Muscle layer of colon (tissue), 2 donors: ENCODE results near the gene FLOT1.
"Not testable (repeated sequence)": the region's sequence is repeated elsewhere in the genome, so short reads cannot be mapped to it uniquely, and the experiment has no call there.

Experiments
- H3K27ac ChIP-seq: one replicate; pipeline ENCODE4 v1.7.0; 2013; ENCODE audit warnings: low read depth, mild to moderate bottlenecking, low read length, moderate library complexity
- H3K27me3 ChIP-seq, 2 donors: one replicate each; pipeline ENCODE4 v1.7.0; 2013; ENCODE audit warnings: low read length in 2 of 2, mild to moderate bottlenecking in 2 of 2; ENCODE audit not compliant: insufficient read depth in 2 of 2, control insufficient read depth in 1 of 2
- H3K36me3 ChIP-seq: one replicate; pipeline ENCODE4 v1.7.0; 2013; ENCODE audit warnings: mild to moderate bottlenecking, low read length; ENCODE audit not compliant: insufficient read depth
- H3K4me1 ChIP-seq: one replicate; pipeline ENCODE4 v1.7.0; 2013; ENCODE audit warnings: mild to moderate bottlenecking, low read length; ENCODE audit not compliant: insufficient read depth
- H3K4me3 ChIP-seq, 2 donors: one replicate each; pipeline ENCODE4 v1.7.0; 2013; ENCODE audit warnings: low read length in 2 of 2, low read depth in 1 of 2, mild to moderate bottlenecking in 1 of 2, moderate library complexity in 1 of 2
- H3K9ac ChIP-seq: one replicate; pipeline ENCODE4 v1.7.0; 2013; ENCODE audit warnings: low read length
- H3K9me3 ChIP-seq: one replicate; pipeline ENCODE4 v1.7.0; 2013; ENCODE audit warnings: mild to moderate bottlenecking, low read length
- donor health status: abdominal sarcoma.
- donor health status: Adenocarcinoma of cecum.

FLOT1 gene

GRCh38 chr6:30766461-30767157, 24.1 kb upstream of the FLOT1 start:
- peaks cover 35% of the 10 kb centered on the region for H3K4me1 ChIP-seq
- no peaks in the 10 kb centered on the region for H3K27me3 ChIP-seq
- no peak overlapping the region for H3K9ac ChIP-seq
- no peak overlapping the region for H3K27ac ChIP-seq
- H3K36me3 ChIP-seq, result no peaks in the 10 kb centered on the region
- H3K4me3 ChIP-seq, result no peak overlapping the region
- no peaks in the 10 kb centered on the region for H3K9me3 ChIP-seq

- H3K27ac ChIP-seq, H3K27me3 ChIP-seq: not testable (repeated sequence)
- H3K4me1 ChIP-seq, result peaks cover 43% of the 10 kb centered on the region
Observed at GRCh38 chr6:30765495-30765894, 23.0 kb upstream of the FLOT1 start.

GRCh38 chr6:30764490-30765043, 22.1 kb upstream of the FLOT1 start:
- H3K36me3 ChIP-seq, H3K9ac ChIP-seq, H3K27me3 ChIP-seq, H3K4me3 ChIP-seq, H3K9me3 ChIP-seq, H3K27ac ChIP-seq: not testable (repeated sequence)
- H3K4me1 ChIP-seq, result peaks cover 47% of the 10 kb centered on the region

More at GRCh38 chr6:30765495-30765894, 23.0 kb upstream of the FLOT1 start:
- H3K9me3 ChIP-seq, H3K9ac ChIP-seq, H3K4me3 ChIP-seq, H3K36me3 ChIP-seq: not testable (repeated sequence)

- H3K4me1 ChIP-seq, result peaks cover 46% of the 10 kb centered on the region
- H3K9me3 ChIP-seq, result no peaks in the 10 kb centered on the region
- no peaks in the 10 kb centered on the region for H3K36me3 ChIP-seq
- H3K27ac ChIP-seq, result peak overlapping the region; percentile 28
- H3K4me3 ChIP-seq, result peak overlapping the region in 1 of 2 donors; percentile 0
- no peak overlapping the region for H3K9ac ChIP-seq
- no peaks in the 10 kb centered on the region for H3K27me3 ChIP-seq
Observed at GRCh38 chr6:30763618-30764489, 21.4 kb upstream of the FLOT1 start.

- no peaks in the 10 kb centered on the region for H3K9me3 ChIP-seq
- no peak overlapping the region for H3K9ac ChIP-seq
- H3K4me3 ChIP-seq, result no peak overlapping the region
- peaks cover 42% of the 10 kb centered on the region for H3K4me1 ChIP-seq
- peak overlapping the region; percentile 28 for H3K27ac ChIP-seq
- no peaks in the 10 kb centered on the region for H3K27me3 ChIP-seq
- no peaks in the 10 kb centered on the region for H3K36me3 ChIP-seq
Observed at GRCh38 chr6:30763155-30763617, 20.7 kb upstream of the FLOT1 start.

GRCh38 chr6:30761791-30762429, 19.4 kb upstream of the FLOT1 start:
- H3K27ac ChIP-seq, result no peak overlapping the region
- no peaks in the 10 kb centered on the region for H3K36me3 ChIP-seq
- no peaks in the 10 kb centered on the region for H3K9me3 ChIP-seq
- H3K27me3 ChIP-seq, result no peaks in the 10 kb centered on the region
- no peak overlapping the region for H3K4me3 ChIP-seq
- H3K4me1 ChIP-seq, result peaks cover 42% of the 10 kb centered on the region
- H3K9ac ChIP-seq, result no peak overlapping the region

GRCh38 chr6:30760549-30760948, 18.1 kb upstream of the FLOT1 start:
- Histone ChIP-seq H3K4me3 (no peak overlapping the region), H3K9me3 (no peaks in the 10 kb centered on the region), H3K27me3 (no peaks in the 10 kb centered on the region), H3K36me3 (no peaks in the 10 kb centered on the region), H3K4me1 (peaks cover 42% of the 10 kb centered on the region), H3K9ac (no peak overlapping the region), H3K27ac (peak overlapping the region; percentile 24)

GRCh38 chr6:30759575-30760239, 17.2 kb upstream of the FLOT1 start:
- Histone ChIP-seq H3K4me1 (peaks cover 42% of the 10 kb centered on the region), H3K27me3 (no peaks in the 10 kb centered on the region), H3K4me3 (no peak overlapping the region), H3K9ac (no peak overlapping the region), H3K27ac (peak overlapping the region; percentile 28), H3K36me3 (no peaks in the 10 kb centered on the region), H3K9me3 (no peaks in the 10 kb centered on the region)

- Histone ChIP-seq H3K27ac (no peak overlapping the region), H3K9me3 (no peaks in the 10 kb centered on the region), H3K36me3 (no peaks in the 10 kb centered on the region), H3K27me3 (no peaks in the 10 kb centered on the region), H3K4me1 (peaks cover 41% of the 10 kb centered on the region), H3K9ac (no peak overlapping the region), H3K4me3 (no peak overlapping the region)
Observed at GRCh38 chr6:30757261-30757904, 14.9 kb upstream of the FLOT1 start.

- H3K27me3 ChIP-seq, H3K27ac ChIP-seq, H3K36me3 ChIP-seq, H3K9ac ChIP-seq, H3K4me3 ChIP-seq, H3K9me3 ChIP-seq: not testable (repeated sequence)
- peaks cover 46% of the 10 kb centered on the region for H3K4me1 ChIP-seq
Observed at GRCh38 chr6:30756405-30757003, 14.0 kb upstream of the FLOT1 start.
